ENCODE measurements around the gene KATNB1. TPM values are rescaled to one million over a fixed set of nuclear protein-coding genes. Genes with fewer than 3 reads are reported as not detected.

Gene KATNB1
- total RNA-seq, 1 experiment from 2014 or later = 32.2 TPM

DNA sequence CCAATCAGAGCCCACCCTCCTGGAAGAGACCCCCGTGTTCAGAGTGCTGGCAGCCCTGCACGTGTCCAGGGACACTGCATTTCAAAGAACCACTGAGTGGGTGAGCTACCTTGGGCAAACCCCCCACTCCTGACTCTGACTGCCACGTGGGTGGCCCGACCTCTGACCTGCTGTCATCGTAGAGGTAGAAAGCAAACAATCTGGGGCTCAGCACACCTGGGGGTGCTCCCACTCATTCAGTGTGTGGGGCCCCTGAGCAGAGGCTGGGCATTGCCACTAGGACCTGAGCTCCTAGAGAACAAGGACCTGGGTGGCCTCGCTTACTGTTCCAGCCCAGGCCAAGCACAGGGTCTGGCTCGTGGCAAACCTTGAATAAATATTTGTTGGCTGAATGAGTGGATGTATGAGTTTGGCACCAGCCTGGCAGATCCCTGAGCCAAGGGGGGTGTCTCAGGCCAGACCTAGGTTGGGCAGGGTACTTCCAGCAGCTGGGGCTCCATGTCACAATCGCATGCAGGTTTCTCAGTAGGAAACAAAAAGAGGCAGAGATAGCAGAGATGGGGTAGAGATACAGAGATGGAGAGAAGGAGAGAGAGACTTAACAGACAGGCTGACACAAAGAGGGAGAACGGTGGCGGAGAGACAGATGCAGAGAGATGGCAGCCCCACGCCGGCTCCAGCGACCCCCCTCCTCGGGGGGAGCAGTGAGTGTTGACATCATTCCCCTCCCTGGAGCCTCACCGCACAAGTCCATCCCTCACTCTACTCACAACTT is 46.4 kb upstream of the KATNB1 start:
- H3K36me3 ChIP-seq (ENCODE audit: control insufficient read depth in 1 of 2, insufficient read depth in 2 of 2, low read length in 2 of 2) = no peaks in the 10 kb centered on the region
- H3K9ac ChIP-seq (ENCODE audit: low read length) = no peak overlapping the region
- ChIA-PET RAD21 (ENCODE audit: low non-redundant PET in 1 of 2, low total read pairs in 2 of 2, uncharacterized antibody in 2 of 2, unreplicated experiment in 2 of 2) (no interaction called here), POLR2A (no interaction called here), CTCF (no interaction called here)
- H3K9me3 ChIP-seq (ENCODE audit: control insufficient read depth in 1 of 2, insufficient read depth in 1 of 2, low read depth in 1 of 2, low read length in 2 of 2) = no peaks in the 10 kb centered on the region
- no TSS peak for BruUV-seq (replicated peaks)
- no peak overlapping the region for H2AFZ ChIP-seq (ENCODE audit: low read depth, low read length, poor library complexity, severe bottlenecking)
- TF ChIP-seq JUND (IDR thresholded peaks at IDR 0.05) = no peak
- no peak for TF ChIP-seq CBX3 (IDR thresholded peaks at IDR 0.05; ENCODE audit: low read depth)
- no peak for TF ChIP-seq ZNF274 (IDR thresholded peaks at IDR 0.05; ENCODE audit: low read depth, low read length)
- TF ChIP-seq, protein P1, sequence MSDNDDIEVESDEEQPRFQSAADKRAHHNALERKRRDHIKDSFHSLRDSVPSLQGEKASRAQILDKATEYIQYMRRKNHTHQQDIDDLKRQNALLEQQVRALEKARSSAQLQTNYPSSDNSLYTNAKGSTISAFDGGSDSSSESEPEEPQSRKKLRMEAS (IDR thresholded peaks at IDR 0.05) = no peak
- no peak for TF ChIP-seq ZBTB33 (IDR thresholded peaks at IDR 0.05; ENCODE audit: extremely low read depth, insufficient replicate concordance, low read length)
- no peak for TF ChIP-seq SRF (IDR thresholded peaks at IDR 0.05; ENCODE audit: low read depth)
- TF ChIP-seq SP1 (IDR thresholded peaks at IDR 0.05; ENCODE audit: low read depth) = no peak
- no peak for TF ChIP-seq FOSL1 (IDR thresholded peaks at IDR 0.05; ENCODE audit: low read depth)
- TF ChIP-seq POLR2AphosphoS5 (IDR thresholded peaks at IDR 0.05; ENCODE audit: low read depth, low read length) = no peak
- TF ChIP-seq ZFX (IDR thresholded peaks at IDR 0.05) = no peak
- no peak for TF ChIP-seq RAD21 (IDR thresholded peaks at IDR 0.05; ENCODE audit: low read depth)
- no peak for TF ChIP-seq ELF1 (IDR thresholded peaks at IDR 0.05; ENCODE audit: borderline replicate concordance, low read depth)
- TF ChIP-seq POLR2A (IDR thresholded peaks at IDR 0.05; ENCODE audit: borderline replicate concordance, extremely low read depth, insufficient read depth, insufficient read length) = no peak
- TF ChIP-seq CTCF (IDR thresholded peaks at IDR 0.05 in 2 of 3, conservative IDR thresholded peaks at IDR 0.05 in 1 of 3; ENCODE audit: borderline replicate concordance in 1 of 3, insufficient read depth in 1 of 3, low read depth in 2 of 3, low read length in 2 of 3) = no peak
- H3K9me2 ChIP-seq (ENCODE audit: insufficient read depth) = no peaks in the 10 kb centered on the region
- H3K4me1 ChIP-seq (ENCODE audit: control insufficient read depth in 1 of 2, insufficient read depth in 2 of 2, low read length in 2 of 2) = no peaks in the 10 kb centered on the region
- H3K27ac ChIP-seq (ENCODE audit: low read depth, low read length) = no peak overlapping the region
- ATAC-seq (no peak), DNase-seq (ENCODE audit: low read depth, low spot score) (no peak)
- H4K20me1 ChIP-seq (ENCODE audit: insufficient read depth) = no peaks in the 10 kb centered on the region
- H3K4me2 ChIP-seq (ENCODE audit: low read length) = no peak overlapping the region
- H3K79me2 ChIP-seq (ENCODE audit: insufficient read depth, low read length) = no peaks in the 10 kb centered on the region
- no peaks in the 10 kb centered on the region for H3K27me3 ChIP-seq (ENCODE audit: insufficient read depth, low read length)
- intact Hi-C loops (cut with micrococcal nuclease) = no loop called here
- H3K4me3 ChIP-seq (replicated peaks in 1 of 2; ENCODE audit: low read depth in 1 of 2, low read length in 2 of 2) = no peak overlapping the region
